Mucosa of gallbladder (tissue), 1 donor: ENCODE data around the gene PGLYRP4. TPM values are rescaled to one million over a fixed set of nuclear protein-coding genes. Genes with fewer than 3 reads are reported as not detected.

Experiments used
- DNase-seq: peaks from one replicate; pipeline ENCODE4 v3.0.0-alpha.2; 2020; ENCODE audit warnings: low spot score
- total RNA-seq: library from RNA; stranded (reverse); gene quantifications from one replicate; pipeline ENCODE4 v1.2.1, GENCODE V29; 2021
- donor health status: DM: no; HTN: no; CAD: no.

PGLYRP4 gene
- total RNA-seq, 1 donor from 2014 or later, result not detected

GRCh38 chr1:153291514-153291913, 57.1 kb downstream of the PGLYRP4 start:
- no peak for DNase-seq

- no peak for DNase-seq
These were observed 59.9 kb downstream of the PGLYRP4 start for GRCh38 chr1:153288634-153289275.

Other genes starting within 250 kb of the PGLYRP4 start
- not detected for gene SPRR2F, start 235.3 kb downstream of the PGLYRP4 start, total RNA-seq
- not detected for gene SPRR2G, start 198.0 kb downstream of the PGLYRP4 start, total RNA-seq
- gene LELP1, start 145.4 kb downstream of the PGLYRP4 start, total RNA-seq, result not detected
- not detected for gene PRR9, start 131.3 kb downstream of the PGLYRP4 start, total RNA-seq
- gene LORICRIN, start 89.2 kb downstream of the PGLYRP4 start, total RNA-seq, result not detected
- gene PGLYRP3, start 35.9 kb downstream of the PGLYRP4 start, total RNA-seq, result not detected
- 19.1 TPM for gene S100A9, start 9.0 kb upstream of the PGLYRP4 start, total RNA-seq
- gene S100A12, start 26.8 kb upstream of the PGLYRP4 start, total RNA-seq, result 0.75 TPM
- 7.0 TPM for gene S100A8, start 42.2 kb upstream of the PGLYRP4 start, total RNA-seq
- not detected for gene S100A7A, start 67.7 kb upstream of the PGLYRP4 start, total RNA-seq
- not detected for gene S100A7, start 111.8 kb upstream of the PGLYRP4 start, total RNA-seq
- gene S100A6, start 187.2 kb upstream of the PGLYRP4 start, total RNA-seq, result 824 TPM
- gene S100A5, start 192.1 kb upstream of the PGLYRP4 start, total RNA-seq, result not detected
- 66.8 TPM for gene S100A4, start 197.0 kb upstream of the PGLYRP4 start, total RNA-seq
- not detected for gene S100A3, start 200.4 kb upstream of the PGLYRP4 start, total RNA-seq
- 1.4 TPM for gene S100A2, start 217.0 kb upstream of the PGLYRP4 start, total RNA-seq